Forelimb muscle (tissue), 1 donor: ENCODE measurements around the gene DCHS1. TPM values are rescaled to one million over a fixed set of nuclear protein-coding genes. Genes with fewer than 3 reads are reported as not detected.

Experiments
- DNase-seq: peaks from one replicate; pipeline ENCODE4 v3.0.0-alpha.2; 2013; ENCODE audit warnings: low read depth
- polyA plus RNA-seq: library from polyadenylated mRNA; unstranded; fragments of 120-200 nt; gene quantifications from one replicate; pipeline ENCODE4 v1.2.1, GENCODE V29; 2013; ENCODE audit not compliant: insufficient read length

DCHS1 gene
- polyA plus RNA-seq, 1 donor = 35.8 TPM

DNA sequence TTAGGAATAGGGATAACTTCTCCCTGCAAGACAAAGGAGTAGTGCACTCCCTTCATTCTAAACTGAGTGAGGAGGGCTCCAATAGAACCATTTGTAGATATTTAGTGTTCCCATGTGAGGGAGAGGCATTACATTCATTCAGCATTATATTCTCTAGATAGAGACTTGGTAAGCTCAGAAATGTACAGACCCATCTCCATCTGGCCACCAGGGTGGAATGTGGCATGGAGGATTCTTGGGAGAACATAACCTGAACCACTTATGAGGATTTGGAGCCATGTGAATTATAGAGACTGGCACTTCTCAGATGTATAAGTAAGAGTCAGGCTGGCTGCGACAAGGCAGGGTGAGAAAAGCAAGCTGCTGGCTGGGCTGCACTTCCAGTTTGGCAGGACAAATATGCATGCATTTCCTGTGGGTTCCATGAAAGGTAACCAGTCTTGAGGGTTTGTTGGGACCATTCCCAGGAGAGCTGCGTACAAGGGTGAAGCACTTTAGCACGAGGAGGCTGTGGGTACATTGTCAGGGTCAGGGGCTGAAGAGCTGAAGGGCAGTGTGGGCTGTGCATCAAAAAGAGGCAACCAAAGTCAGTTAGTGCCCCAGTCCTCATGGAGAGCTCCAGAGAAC, 61.4 kb downstream of the DCHS1 start:
- no peak for DNase-seq

DNA sequence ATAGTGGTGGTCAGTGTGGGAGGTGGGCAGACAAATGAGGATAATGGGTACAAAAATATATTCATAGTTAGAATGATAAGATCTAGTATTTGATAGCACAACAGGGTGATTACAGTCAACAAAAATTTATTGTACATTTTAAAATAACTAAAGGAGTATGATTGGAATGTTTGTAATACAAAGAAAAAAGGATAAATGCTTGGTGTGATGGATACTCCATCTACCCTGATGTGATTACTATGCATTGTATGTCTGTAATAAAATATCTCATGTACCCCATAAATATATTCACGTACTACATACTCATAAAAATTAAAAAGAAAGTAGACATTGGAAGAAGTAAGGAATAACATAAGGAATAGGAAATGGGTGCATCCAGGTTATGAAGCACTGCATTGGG, 67.6 kb downstream of the DCHS1 start:
- DNase-seq = no peak

DNA sequence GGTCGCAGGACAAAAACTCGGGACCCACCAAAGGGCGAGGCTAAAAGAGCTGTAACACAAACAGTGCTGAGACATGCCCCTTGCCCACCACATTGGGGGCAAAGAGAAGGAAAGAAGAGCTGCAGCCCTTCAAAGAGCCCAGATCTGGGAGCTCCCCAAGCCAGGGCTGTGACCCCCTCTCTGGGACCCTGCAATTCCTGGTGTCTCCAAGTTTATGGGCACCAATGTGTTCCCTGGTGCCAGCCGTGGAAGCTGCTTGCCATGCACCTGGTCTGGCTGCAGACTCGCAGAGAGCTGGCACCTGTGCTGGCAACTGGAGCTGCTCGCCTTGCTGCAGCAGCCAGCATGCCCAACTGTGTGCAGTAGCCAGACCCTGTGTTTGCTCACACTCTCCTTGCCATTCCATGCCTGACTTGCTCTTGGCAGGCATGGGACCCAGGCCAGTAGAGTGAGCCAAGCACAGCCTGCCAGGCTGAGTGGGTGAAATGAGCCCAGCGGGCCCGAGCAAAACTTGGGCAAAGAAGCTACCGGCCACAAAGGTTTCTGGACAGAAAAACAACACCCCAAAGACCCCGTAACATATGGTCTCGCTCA, 68.2 kb downstream of the DCHS1 start:
- no peak for DNase-seq

DNA sequence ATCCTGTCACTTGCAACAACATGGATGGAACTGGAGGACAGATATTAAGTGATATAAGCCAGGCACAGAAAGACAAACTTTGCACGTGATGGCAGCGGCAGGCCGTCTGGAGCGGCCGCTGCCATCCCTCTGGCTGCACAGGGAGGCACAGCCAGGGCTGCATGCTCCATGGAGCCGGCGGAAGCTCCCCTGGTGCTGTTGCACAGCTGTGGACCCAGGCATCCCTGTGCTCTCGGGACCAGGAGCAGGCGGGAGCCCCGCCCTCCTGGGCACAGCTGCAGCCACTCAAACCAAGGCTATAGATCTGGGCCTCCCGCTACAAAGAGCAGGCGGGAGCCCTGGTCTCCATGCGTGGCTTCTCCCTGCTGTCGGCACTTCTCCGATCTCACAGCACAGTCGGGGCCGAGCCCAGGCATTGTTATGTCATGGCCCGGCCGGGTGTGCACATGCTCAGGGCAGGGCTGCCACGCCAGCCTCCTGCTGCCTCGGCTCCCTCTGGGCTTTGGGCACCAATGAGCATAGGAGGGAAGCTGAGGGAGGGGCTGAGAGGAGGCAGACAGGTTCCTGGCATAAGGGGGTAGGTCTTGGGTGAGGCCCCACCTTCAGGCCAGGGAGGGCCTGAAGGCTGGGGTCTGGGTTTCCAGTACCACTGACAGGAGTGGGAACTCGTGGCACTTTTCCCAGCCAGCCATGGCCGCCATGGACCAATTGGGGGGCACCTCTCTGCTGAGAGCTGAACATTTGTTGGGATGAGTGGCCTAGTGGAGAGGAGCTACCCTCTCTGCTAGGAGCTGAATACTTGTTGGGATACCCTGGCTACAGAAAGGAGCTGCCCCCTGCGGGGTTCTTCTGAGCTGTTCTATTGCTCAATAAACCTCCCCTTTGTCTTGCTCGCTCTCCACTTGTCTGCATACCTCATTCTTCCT, 68.9 kb downstream of the DCHS1 start:
- DNase-seq = no peak

DNA sequence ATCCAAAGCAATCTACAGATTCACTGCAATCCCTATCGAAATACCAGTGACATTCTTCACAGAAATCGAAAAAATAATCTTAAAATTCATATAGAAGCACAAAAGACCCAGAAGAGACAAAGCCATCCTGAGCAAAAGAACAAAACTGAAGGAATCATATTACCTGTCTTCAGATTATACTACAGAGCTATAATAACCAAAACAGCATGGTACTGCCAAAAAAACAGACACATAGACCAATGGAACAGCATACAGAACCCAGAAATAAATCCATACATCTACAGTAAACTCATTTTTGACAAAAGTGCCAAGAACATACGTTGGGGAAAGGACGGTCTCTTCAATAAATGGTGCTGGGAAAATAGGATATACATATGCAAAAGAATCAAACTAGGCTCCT, 71.1 kb downstream of the DCHS1 start:
- no peak for DNase-seq

DNA sequence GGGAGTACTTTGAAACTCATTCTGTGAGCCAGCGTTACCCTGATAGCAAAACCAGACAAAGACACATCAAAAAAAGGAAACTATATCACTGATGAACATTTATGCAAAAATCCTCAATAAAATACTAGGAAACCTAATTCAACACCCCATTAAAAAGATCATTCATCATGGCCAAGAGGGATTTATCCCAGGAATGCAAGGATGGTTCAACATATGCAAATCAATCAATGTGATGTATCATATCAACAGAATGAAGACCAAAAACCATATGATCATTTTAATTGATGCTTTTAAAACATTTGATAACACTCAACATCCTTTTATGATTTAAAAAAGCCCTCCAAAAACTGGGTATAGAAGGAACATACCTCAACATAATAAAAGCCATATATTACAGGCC, 72.0 kb downstream of the DCHS1 start:
- DNase-seq = no peak

DNA sequence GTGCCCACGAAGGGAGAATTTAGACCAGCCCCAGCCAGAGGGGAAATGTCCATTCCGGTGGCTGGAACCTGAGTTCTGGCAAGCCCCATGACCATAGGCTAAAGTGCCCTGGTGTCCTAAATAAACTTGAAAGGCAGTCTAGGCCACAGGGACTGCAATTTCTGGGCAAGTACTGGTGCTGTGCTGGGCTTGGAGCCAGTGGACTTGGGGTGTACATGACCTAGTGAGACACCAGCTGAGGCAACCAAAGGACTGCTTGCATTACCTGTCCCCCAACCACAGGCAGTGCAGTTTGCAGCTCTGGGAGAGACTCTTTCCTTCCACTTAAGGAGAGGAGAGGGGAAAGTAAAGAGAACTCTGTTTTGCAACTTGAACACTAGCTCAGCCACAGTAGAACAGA, 75.9 kb downstream of the DCHS1 start:
- DNase-seq = no peak

DNA sequence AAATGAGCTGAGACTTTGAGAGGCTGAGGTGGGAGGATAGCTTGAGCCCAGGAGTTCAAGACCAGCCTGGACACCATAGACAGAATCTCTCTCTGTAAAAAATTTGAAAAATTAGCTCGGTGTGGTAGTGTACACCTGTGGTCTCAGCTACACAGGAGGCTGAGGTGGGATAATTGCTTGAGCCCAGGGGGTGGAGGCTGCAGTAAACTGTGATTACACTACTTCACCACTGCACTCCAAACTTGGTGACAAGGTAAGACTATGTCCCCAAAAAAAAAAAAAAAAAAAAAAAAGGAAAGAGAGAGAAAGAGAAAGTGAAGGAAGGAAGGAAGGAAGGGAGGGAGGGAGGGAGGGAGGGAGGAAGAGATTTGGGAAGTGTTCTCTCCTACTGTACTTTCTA, 77.5 kb downstream of the DCHS1 start:
- no peak for DNase-seq

DNA sequence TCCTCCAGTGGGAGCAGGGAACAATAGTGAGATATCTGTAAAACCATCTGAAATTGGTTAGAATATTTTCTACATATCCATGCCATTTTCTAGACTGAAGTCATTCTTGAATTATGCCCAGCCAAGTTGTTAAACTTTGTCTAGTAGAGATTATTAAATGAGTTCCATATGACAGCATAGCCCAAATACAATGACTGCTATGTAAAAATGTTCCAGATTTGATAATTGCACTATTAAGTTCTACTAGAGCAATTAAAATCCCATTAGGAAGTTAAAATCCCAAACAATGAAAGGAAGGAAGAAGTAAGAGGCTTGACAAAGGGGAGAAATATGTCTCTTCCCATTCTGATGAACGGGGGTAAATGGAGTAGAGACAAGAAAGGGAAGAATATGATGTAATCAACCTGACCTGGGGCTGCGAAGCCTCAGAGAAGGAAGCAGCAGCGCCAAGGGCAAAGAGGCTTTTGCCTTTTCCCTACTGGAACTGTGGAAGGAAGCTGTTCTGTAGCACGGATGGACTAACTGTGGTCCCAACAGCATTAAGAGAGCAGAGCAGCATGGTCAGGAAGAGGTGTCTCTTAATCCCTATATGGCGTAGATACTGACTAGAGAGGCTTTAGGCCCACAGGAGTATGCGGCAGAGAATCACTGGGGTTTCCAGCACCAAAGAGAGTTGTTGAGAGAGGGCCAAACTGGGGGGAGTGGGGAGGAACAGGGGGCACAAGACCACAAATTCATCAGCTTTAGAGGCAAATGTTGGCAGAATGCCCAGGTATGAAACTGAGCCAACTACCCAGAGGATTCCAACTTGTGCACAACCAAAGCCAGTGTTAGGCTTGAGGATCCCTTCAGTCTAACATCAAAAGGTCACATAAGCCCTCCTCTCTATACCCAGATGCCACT, 78.9 kb downstream of the DCHS1 start:
- no peak for DNase-seq

DNA sequence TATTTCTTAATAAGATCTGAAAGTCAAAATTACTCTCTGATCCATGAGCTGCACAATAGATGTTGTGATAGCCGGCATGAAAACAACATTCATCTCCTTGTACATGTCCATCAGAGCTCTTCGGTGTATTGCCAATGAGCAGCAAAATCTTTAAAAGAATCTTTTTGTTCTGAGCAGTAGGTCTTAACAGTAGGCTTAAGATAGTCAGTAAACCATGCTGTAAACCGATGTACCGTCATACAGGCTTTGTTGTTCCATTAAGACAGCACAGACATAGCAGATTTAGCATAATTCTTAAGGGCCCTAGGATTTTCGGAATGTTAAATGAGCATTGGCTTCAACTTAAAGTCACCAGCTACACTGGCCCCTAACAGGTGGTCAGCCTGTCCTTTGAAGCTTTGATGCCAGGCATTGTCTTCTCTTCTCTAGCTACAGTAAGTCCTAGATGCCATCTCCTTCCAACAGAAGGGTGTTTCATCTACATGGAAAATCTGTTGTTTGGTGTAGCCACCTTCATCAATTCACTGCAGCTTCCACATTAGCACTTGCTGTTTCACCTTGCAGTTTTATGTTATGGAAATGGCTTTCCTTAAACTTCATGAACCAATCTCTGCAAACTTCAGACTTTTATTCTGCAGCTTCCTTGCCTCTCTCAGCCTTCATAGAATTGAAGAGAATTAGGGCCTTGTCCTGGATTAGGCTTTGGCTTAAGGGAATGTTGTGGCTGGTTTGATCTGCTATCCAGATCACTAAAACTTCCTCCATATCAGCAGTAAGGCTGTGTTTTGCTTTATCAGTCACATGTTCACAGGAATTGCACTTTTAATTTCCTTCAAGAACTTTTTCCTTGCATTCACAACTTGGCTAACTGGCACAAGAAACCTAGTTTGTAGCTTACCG, 80.5 kb downstream of the DCHS1 start:
- DNase-seq = no peak

DNA sequence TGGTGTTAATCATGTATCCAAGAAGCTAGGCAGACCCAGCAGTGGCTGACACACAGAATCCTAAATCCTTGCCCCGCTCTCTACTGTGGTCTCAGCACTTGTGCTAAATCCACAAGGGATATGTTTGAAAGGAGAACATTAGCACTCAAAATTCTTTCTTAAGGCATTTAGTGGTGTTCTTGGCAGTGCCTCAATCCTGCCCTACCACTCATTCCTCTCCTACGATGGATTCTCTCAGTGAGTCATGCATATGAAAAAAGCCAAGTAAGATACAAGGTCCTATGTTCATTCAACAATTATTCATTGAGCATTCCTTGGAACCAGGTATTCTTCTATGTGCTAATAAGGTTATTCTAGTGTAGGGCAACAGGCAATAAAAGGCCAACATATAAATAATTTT, 83.4 kb downstream of the DCHS1 start:
- no peak for DNase-seq

DNA sequence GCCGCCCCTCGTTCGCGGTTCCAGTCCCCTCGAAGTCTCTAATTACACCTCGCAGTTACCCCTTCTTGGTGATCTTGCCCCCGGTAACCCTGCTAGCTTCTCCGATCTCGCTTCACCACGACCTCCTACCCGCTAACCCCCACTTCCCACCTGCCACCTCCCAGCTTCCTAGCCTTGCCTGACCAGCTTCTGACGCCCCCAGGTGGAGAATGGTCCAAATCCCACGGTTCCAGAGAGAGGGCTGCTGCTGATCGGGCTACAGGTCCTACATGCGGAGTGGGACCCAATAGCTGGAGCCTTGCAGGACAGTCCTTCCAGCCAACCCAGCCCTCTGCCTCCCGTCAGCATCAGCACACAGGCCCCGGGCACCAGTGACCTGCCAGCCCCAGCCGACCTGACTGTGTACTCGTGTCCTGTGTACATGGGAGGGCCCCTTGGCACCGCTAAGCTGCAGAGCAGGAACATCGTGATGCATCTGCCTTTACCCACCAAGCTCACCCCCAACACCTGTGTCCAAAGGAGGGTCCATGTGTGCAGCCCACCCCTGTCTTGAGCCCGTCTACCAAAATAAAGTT, 84.1 kb downstream of the DCHS1 start:
- no peak for DNase-seq

Other genes starting within 250 kb of the DCHS1 start
- gene APBB1, start 236.7 kb downstream of the DCHS1 start, polyA plus RNA-seq = 29.1 TPM
- 2.5 TPM for gene HPX, start 214.8 kb downstream of the DCHS1 start, polyA plus RNA-seq
- gene TRIM3, start 181.9 kb downstream of the DCHS1 start, polyA plus RNA-seq = 17.2 TPM
- gene ARFIP2, start 174.5 kb downstream of the DCHS1 start, polyA plus RNA-seq = 33.1 TPM
- 16.3 TPM for gene TIMM10B, start 174.3 kb downstream of the DCHS1 start, polyA plus RNA-seq
- 9.8 TPM for gene DNHD1, start 158.5 kb downstream of the DCHS1 start, polyA plus RNA-seq
- 22.0 TPM for gene RRP8, start 52.2 kb downstream of the DCHS1 start, polyA plus RNA-seq
- 150 TPM for gene ILK, start 52.0 kb downstream of the DCHS1 start, polyA plus RNA-seq
- gene TAF10, start 43.6 kb downstream of the DCHS1 start, polyA plus RNA-seq = 120 TPM
- 33.7 TPM for gene TPP1, start 36.4 kb downstream of the DCHS1 start, polyA plus RNA-seq
- 62.7 TPM for gene MRPL17, start 27.5 kb upstream of the DCHS1 start, polyA plus RNA-seq
- not detected for gene OR2AG2, start 116.2 kb upstream of the DCHS1 start, polyA plus RNA-seq
- 0.04 TPM for gene OR2AG1, start 127.2 kb upstream of the DCHS1 start, polyA plus RNA-seq
- not detected for gene OR6A2, start 143.9 kb upstream of the DCHS1 start, polyA plus RNA-seq
- not detected for gene OR10A5, start 189.9 kb upstream of the DCHS1 start, polyA plus RNA-seq
- gene OR10A2, start 207.2 kb upstream of the DCHS1 start, polyA plus RNA-seq = 0.05 TPM
- gene OR10A4, start 220.8 kb upstream of the DCHS1 start, polyA plus RNA-seq = not detected
- not detected for gene OR2D2, start 236.7 kb upstream of the DCHS1 start, polyA plus RNA-seq